ENCODE results near the gene DOCK10.
"Not testable (repeated sequence)": the region's sequence is repeated elsewhere in the genome, so short reads cannot be mapped to it uniquely, and the experiment has no call there.

DOCK10 gene

DNA sequence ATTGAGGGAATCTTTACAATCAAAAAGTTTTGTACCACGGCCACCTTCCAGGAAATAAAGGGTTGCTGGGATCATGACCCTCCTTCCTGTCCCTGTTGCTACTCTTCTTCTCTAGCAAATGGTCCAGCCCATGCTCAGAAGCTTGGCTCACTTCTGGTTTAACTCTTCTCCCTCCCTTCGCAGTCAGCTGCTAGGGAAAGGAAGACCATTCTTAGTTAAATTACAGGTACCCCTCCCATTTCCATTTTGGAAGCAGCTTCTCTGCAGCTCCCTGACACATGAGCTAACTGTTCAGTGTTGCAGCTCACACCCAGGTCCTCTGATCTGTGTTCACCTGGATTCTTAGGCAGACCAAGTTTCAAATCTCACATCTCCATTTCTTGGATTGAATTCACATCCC lies 100.3 kb downstream of the DOCK10 start:
- DNase-seq: no peak

DNA sequence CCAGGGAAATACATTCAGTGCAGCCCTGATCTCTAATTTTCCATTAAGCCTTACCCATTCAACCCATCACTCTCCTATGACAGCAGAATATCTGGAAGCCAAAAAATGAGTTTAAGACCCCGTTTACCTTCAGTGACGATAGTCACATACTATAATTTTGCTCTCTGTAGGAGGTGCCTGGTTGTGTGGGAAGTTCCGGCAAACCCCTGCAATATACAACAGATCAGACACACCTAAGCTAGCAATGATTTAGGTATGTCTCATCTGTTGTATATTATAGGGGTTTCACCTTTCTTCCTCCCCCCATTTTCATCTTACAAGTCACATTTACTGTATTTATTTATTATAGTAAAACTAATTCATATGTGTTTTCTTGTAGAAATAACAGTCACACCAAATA lies 101.7 kb downstream of the DOCK10 start:
- DNase-seq: no peak

- no peak for DNase-seq
Observed at GRCh38 chr2:224938651-224939182, 103.6 kb downstream of the DOCK10 start.

GRCh38 chr2:224937887-224938286 lies 104.4 kb downstream of the DOCK10 start:
- no peak for DNase-seq

GRCh38 chr2:224934526-224935188 lies 107.6 kb downstream of the DOCK10 start:
- DNase-seq: no peak

DNA sequence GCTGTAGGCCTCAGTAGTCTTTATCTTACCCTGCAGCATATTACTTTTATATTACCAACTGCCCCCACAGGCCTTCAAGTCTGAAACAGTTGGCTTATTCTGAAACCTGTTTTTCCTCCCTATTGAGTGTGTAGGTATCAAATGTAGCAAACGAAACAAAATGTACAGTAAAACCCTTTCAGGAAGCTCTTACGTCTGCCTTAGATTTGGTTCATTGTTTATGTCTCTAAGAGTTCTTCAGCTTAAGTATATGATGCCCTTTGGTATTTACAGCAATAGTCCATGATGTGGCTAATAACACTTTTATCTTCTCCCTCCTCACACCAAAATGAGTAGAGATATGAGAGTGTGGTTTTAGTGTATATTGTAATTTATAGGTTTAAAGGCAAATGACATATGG lies 108.8 kb downstream of the DOCK10 start:
- no peak for DNase-seq

DNA sequence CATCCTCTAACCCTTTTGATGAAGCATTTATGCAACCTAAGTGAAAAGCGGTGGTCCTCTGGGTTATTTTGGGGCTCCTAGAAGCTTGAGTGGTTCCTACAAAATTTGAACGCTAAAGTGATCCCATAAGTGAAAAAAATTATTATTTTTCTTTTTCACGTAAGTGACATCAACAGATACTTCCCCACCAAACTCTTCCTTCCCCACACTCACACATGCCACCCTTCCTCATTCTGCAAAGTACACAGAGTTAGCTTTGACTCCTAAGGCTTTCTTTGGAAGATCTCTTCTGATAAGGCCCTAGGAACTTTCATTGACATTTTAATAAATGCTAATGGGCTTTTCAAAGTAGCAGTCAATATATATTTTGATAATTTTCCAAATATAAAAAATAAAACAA lies 109.7 kb downstream of the DOCK10 start:
- no peak for DNase-seq

GRCh38 chr2:224931956-224932355 lies 110.3 kb downstream of the DOCK10 start:
- DNase-seq: no peak

DNA sequence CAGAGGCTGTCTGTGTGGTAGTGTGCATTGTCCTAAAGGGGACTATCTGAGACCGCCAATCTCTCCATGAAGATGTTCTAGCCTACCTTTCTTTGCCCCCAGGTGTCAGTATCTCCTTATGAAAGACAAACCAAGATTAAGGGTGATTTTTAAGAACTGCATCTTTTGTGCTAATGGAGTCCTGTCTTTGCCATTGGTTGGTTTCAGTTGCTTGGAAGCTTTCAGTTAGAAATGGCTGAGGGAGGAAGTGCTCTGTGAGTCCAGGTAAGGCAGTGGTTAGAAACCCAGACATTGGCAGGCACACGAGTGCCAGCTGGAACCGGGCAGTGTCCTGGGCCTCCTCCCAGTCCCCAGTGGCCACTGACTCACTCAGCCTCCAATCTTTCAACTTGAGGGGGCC lies 111.3 kb downstream of the DOCK10 start:
- no peak for DNase-seq

DNA sequence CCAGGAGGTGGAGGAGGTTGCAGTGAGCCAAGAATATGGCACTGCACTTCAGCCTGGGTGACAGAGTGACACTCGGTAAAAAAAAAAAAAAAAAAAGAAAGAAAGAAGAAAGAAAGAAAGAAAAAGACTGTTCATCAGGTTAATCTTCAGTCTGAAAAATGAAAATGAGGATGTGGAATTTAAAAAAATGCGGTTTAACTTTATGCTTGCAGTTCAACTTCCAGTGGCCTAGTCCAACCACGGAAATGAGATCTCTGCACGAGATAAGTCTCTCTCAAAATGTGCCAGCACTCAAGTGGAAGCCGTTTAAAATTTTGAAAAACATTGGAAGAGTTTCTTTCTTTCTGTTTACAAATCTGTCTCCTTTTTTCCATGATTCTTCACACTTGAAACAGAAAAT lies 112.1 kb downstream of the DOCK10 start:
- DNase-seq: no peak

GRCh38 chr2:224929512-224929911 lies 112.8 kb downstream of the DOCK10 start:
- no peak for DNase-seq

GRCh38 chr2:224927646-224928173 lies 114.6 kb downstream of the DOCK10 start:
- no peak for DNase-seq

DNA sequence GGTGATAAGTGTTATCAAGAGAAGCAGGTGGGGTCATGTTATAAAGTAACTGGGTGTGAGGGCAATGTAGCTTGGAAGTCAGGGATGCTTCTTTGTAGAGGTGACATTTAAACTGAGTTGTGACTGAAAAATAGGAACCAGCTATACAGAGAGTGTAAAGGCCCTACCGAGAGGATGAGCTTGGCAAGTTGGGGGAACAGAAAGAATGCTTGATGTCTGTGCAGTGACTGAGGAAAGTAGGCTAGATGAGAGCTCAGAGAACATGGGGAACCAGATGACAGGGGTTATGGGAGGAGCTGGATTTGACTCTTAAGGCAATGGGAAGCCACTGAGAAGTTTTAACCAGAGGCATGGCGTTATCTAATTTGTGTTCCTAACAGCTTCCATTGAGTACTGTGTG lies 115.3 kb downstream of the DOCK10 start:
- DNase-seq: no peak

DNA sequence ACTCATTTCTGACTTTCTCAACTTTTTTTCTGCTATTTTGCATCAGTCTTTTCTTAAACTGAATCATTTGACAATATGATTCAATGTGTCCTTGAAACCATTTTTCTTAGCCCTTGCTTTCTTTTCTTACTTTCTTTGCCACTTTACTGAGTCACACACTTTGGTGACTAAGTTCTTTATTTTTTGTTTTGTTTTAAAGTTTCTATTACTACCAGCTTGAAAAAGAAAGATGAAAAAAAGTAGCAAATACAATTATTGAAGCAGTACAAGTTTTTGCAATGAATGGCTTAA lies 116.5 kb downstream of the DOCK10 start:
- DNase-seq: no peak

DNA sequence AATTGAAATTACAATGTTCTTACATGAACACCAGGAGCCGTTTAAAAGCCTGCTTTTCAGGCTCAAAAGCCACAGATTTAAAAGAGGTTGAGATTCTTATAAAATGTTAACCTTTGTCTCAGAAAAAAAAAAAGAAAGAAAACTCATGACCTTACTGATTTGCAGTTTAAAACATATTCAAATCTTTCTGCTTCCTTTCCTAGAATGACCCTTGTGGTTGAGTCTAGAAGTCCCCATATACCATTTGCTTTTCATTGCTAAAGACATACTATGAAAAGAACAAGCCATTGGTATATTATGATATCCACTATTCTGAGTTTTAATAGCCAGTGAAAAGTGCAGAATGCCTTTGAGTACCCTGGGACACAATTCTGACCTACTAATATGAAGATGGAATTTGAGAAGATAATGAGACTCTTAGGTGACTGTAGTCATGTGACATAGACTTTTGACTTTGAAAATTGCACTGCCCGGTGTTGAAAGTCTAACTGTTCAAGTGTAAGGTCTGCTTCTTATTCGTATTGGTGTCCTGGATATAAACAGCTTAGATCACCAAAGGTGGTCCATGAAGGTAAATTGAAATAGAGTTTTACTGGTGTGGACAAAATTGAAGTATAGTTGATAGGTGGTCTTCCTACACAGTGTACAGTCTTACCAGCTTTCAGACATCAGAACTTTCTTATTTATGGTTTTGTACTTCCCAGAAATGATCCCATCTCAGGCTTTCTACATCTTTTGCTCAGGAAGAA lies 117.0 kb downstream of the DOCK10 start:
- no peak for DNase-seq

DNA sequence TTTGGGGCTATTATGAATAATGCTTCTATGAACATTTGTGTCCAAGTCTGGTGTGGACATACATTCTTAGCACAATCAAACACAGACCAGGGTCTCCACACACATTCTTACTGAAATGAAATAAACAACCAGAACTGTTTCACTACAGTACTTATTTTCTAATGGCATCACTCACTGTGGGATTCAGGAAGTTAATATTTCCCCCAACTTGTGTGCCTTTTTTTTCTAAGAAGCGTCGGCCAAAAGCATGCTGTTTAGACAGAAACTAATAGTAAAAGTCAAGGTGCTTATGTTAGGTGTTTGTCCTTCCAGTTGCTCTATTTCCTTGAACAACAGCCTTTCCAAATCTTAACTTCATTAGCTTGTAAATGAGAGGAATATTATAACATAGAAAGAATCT lies 117.6 kb downstream of the DOCK10 start:
- DNase-seq: no peak

DNA sequence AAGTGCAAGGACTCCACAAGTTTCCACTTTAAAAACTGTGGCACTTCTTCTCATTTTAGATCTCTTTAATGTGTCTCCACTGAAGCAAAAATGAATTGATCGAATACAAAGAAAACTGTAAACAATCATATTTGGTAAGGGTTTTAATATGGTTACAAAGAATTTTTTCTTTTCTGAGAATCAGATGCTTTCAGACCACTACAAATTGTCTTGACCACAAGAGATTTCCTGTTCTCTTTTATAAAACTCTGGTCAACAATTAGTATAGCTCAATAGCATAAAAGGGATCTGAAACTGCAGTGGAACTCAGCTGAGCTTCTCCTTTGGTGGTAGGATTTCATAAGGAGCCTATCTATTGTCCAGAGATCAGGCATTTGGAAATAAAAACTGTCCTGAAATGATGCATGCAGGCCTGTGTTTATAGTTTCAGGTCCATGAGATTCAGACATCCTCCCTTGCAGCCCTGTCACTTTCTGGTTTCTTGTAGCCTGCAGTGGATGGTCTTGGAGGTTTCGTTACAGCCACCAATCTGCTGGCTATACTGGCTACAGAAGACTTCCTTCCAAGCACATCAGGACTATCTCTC lies 120.0 kb downstream of the DOCK10 start:
- DNase-seq: no peak

DNA sequence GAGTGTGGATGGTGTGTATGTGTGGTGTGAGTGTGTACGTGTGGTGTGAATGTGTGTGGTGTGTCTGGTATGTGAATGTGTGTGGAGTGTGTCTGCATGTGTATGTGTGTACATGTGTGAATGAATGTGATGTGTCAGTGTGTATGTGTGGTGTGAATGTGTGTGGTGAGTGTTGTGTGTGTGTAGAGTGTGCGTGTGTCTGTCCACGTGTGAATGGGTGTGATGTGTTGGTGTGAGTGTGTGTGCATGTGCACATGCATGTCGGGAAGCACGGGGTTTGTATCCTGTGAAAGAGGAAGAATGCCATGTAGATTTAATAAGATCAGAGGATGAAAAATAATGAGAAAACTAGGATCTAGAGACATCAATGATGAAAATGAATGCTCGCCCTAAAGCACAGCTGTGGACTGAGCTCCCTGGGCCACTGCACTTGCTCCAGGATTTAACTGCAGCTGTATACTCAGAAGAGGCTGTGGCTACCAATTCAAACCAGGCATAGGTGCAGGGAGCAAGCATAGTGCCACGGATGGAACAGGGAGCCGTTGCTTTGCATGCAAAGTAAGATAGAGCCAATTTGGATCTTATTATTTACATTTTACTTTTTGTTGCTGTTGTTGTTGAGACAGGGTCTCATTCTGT lies 122.7 kb downstream of the DOCK10 start:
- DNase-seq: no peak

- no peak for DNase-seq
Observed at GRCh38 chr2:224918626-224919471, 123.4 kb downstream of the DOCK10 start.

DNA sequence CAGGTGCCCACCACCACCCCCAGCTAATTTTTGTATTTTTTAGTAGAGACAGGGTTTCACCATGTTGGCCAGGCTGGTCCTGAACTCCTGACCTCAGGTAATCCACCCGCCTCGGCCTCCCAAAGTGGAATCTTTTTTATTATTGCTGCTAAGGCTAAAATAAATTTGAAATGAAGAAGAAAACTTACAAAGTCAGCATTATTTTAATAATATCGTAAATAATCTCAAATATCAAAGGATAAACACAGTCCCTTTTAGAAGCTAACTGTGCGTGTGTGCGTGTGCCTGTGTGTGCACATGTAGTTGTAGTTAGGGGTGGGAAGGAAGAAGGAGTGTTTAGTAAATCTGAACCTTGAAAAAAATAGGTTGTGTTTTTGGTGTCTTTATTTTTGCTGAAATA lies 125.0 kb downstream of the DOCK10 start:
- not testable (repeated sequence) for DNase-seq

- no peak for DNase-seq
Observed at GRCh38 chr2:224915136-224915535, 127.1 kb downstream of the DOCK10 start.

DNA sequence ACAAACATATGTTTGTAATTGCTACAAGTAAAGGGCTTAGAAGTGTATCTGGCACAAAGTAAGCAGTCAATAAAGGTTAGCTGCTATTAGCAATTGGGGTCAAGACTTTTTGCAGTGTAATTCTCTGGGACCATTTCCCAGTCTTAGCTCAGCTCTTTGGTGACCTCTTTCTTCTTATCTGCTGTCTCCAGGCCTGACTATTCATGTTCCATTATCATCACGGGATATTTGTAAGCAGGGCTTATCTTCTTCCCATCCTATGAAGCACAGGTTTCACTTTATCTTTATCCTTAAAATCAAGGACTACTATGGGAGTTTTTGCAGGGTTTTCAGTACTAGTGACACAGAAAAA lies 131.7 kb downstream of the DOCK10 start:
- DNase-seq: no peak
